ENCODE results near the gene SSTR3.

GRCh38 chr22:37192741-37193140 is 19.5 kb downstream of the SSTR3 start:
- TF ChIP-seq CTCF (conservative IDR thresholded peaks at IDR 0.05 in 1 of 2, IDR thresholded peaks at IDR 0.05 in 1 of 2; ENCODE audit: extremely low read depth in 1 of 2, insufficient read depth in 1 of 2, low read depth in 1 of 2, low read length in 2 of 2) (no peak), EZH2 (IDR thresholded peaks at IDR 0.05; ENCODE audit: borderline replicate concordance, low read length) (no peak)
